H9 (cell line): Measurements from ENCODE around the gene SLC25A34. TPM values are rescaled to one million over a fixed set of nuclear protein-coding genes. Genes with fewer than 3 reads are reported as not detected.

ENCODE experiments used
- DNase-seq: peaks from one replicate; pipeline ENCODE4 v3.0.0-alpha.2; 2017
- H2AFZ ChIP-seq: one replicate; pipeline ENCODE4 v1.6.1; 2013; ENCODE audit warnings: mild to moderate bottlenecking, low read length, control low read depth, moderate library complexity
- H2AK5ac ChIP-seq: 2 replicates; pipeline ENCODE4 v1.6.1; 2013; ENCODE audit warnings: low read length, control low read depth, mixed read lengths; ENCODE audit not compliant: insufficient read length
- H2BK120ac ChIP-seq: one replicate; pipeline ENCODE4 v1.6.1; 2013; ENCODE audit warnings: low read depth, mild to moderate bottlenecking, low read length, control low read depth, inconsistent platforms; ENCODE audit not compliant: poor library complexity, severe bottlenecking
- H2BK12ac ChIP-seq: 2 replicates; pipeline ENCODE4 v1.6.1; 2013; ENCODE audit warnings: low read length, control low read depth, mixed read lengths, low read depth; ENCODE audit not compliant: insufficient read length
- H2BK15ac ChIP-seq: 2 replicates; pipeline ENCODE4 v1.6.1; 2013; ENCODE audit warnings: low read depth, low read length, control low read depth
- H2BK20ac ChIP-seq: one replicate; pipeline ENCODE4 v1.6.1; 2013; ENCODE audit warnings: low read depth, mild to moderate bottlenecking, low read length, control low read depth, inconsistent platforms; ENCODE audit not compliant: poor library complexity, severe bottlenecking
- H2BK5ac ChIP-seq: 2 replicates; pipeline ENCODE4 v1.6.1; 2013; ENCODE audit warnings: low read length, control low read depth, mixed read lengths; ENCODE audit not compliant: insufficient read length
- H3K14ac ChIP-seq: 2 replicates; pipeline ENCODE4 v1.6.1; 2013; ENCODE audit warnings: low read length, control low read depth; ENCODE audit not compliant: insufficient read depth
- H3K18ac ChIP-seq: 2 replicates; pipeline ENCODE4 v1.6.1; 2013; ENCODE audit warnings: low read depth, mild to moderate bottlenecking, mixed read lengths, low read length, control low read depth; ENCODE audit not compliant: insufficient read length
- H3K23ac ChIP-seq: 2 replicates; pipeline ENCODE4 v1.6.1; 2013; ENCODE audit warnings: low read length, control low read depth, mixed read lengths, low read depth; ENCODE audit not compliant: insufficient read length
- H3K23me2 ChIP-seq: 2 replicates; pipeline ENCODE4 v1.6.1; 2013; ENCODE audit warnings: low read depth, mild to moderate bottlenecking, mixed read lengths, low read length, control low read depth; ENCODE audit not compliant: insufficient read length, poor library complexity, severe bottlenecking
- H3K27ac ChIP-seq: 2 replicates; pipeline ENCODE4 v1.5.1; 2013; ENCODE audit warnings: low read length, control low read depth, mixed read lengths, low read depth; ENCODE audit not compliant: insufficient read length
- H3K27me3 ChIP-seq: 2 replicates; pipeline ENCODE4 v1.6.1; 2013; ENCODE audit warnings: low read length, control low read depth, inconsistent platforms; ENCODE audit not compliant: insufficient read depth
- H3K4ac ChIP-seq: 2 replicates; pipeline ENCODE4 v1.6.1; 2013; ENCODE audit warnings: low read depth, mild to moderate bottlenecking, control low read depth, inconsistent platforms, low read length, moderate library complexity
- H3K4me1 ChIP-seq: 2 replicates; pipeline ENCODE4 v1.6.1; 2013; ENCODE audit warnings: low read length, control low read depth, inconsistent platforms; ENCODE audit not compliant: insufficient read depth
- H3K4me2 ChIP-seq: 2 replicates; pipeline ENCODE4 v1.6.1; 2013; ENCODE audit warnings: low read length, control low read depth, mixed read lengths; ENCODE audit not compliant: insufficient read length, insufficient read depth
- H3K56ac ChIP-seq: 2 replicates; pipeline ENCODE4 v1.6.1; 2013; ENCODE audit warnings: low read depth, mild to moderate bottlenecking, mixed read lengths, low read length, control low read depth; ENCODE audit not compliant: insufficient read length
- H3K79me1 ChIP-seq: 2 replicates; pipeline ENCODE4 v1.6.1; 2013; ENCODE audit warnings: low read depth, mild to moderate bottlenecking, moderate library complexity, low read length, control low read depth, inconsistent platforms; ENCODE audit not compliant: insufficient read depth, poor library complexity, severe bottlenecking
- H3K79me2 ChIP-seq: 2 replicates; pipeline ENCODE4 v1.6.1; 2013; ENCODE audit warnings: low read length, control low read depth, inconsistent platforms; ENCODE audit not compliant: insufficient read depth
- H3K9ac ChIP-seq: 2 replicates; pipeline ENCODE4 v1.6.1; 2013; ENCODE audit warnings: low read length, control low read depth, mixed read lengths; ENCODE audit not compliant: insufficient read length; ENCODE audit errors: extremely low read depth
- H3K9me3 ChIP-seq: one replicate; pipeline ENCODE4 v1.6.1; 2013; ENCODE audit warnings: low read depth, low read length, inconsistent platforms; ENCODE audit not compliant: control insufficient read depth
- H3T11ph ChIP-seq: one replicate; pipeline ENCODE4 v1.6.1; 2013; ENCODE audit warnings: mild to moderate bottlenecking, low read length, control low read depth, inconsistent platforms
- H4K20me1 ChIP-seq: one replicate; pipeline ENCODE4 v1.6.1; 2013; ENCODE audit not compliant: control insufficient read depth, insufficient read length, insufficient read depth
- H4K5ac ChIP-seq: 2 replicates; pipeline ENCODE4 v1.6.1; 2013; ENCODE audit warnings: low read depth, mild to moderate bottlenecking, mixed read lengths, low read length, control low read depth; ENCODE audit not compliant: insufficient read length
- H4K8ac ChIP-seq: replicated peaks from 2 replicates; pipeline ENCODE4 v1.6.1; 2013; ENCODE audit warnings: low read length, control low read depth, mixed read lengths, low read depth; ENCODE audit not compliant: insufficient read length
- H4K91ac ChIP-seq: 2 replicates; pipeline ENCODE4 v1.6.1; 2013; ENCODE audit warnings: low read depth, mild to moderate bottlenecking, moderate library complexity, mixed read lengths, low read length, control low read depth; ENCODE audit not compliant: insufficient read length
- H3K27ac Mint-ChIP-seq, 3 experiments: 2 replicates in 2 of 3; 3 replicates in 1 of 3; pipeline ENCODE4 v1.8.0; 2020 to 2021; ENCODE audit warnings: mixed read lengths in 3 of 3, mild to moderate bottlenecking in 1 of 3, moderate library complexity in 1 of 3
- H3K27me3 Mint-ChIP-seq: 2 replicates; pipeline ENCODE4 v1.8.0; 2021; ENCODE audit warnings: low read depth, mild to moderate bottlenecking, moderate library complexity, mixed read lengths
- H3K36me3 Mint-ChIP-seq, 3 experiments: 2 replicates in 2 of 3; 3 replicates in 1 of 3; pipeline ENCODE4 v1.8.0; 2020 to 2021; ENCODE audit warnings: low read depth in 3 of 3, mixed read lengths in 3 of 3; ENCODE audit not compliant: insufficient read depth in 1 of 3
- H3K4me1 Mint-ChIP-seq, 2 experiments: 2 replicates each; pipeline ENCODE4 v1.8.0; 2020; ENCODE audit warnings: mixed read lengths in 2 of 2
- H3K4me3 Mint-ChIP-seq, 2 experiments: 2 replicates in 1 of 2; 3 replicates in 1 of 2; pipeline ENCODE4 v1.8.0; 2020 to 2021; ENCODE audit warnings: mild to moderate bottlenecking in 2 of 2, mixed read lengths in 2 of 2, moderate library complexity in 1 of 2
- H3K9me3 Mint-ChIP-seq, 2 experiments: 2 replicates in 1 of 2; 3 replicates in 1 of 2; pipeline ENCODE4 v1.8.0; 2020; ENCODE audit warnings: mild to moderate bottlenecking in 2 of 2, mixed read lengths in 2 of 2, moderate library complexity in 1 of 2
- CTCF ChIP-seq: fragments of 200-600 bp; sonication (generic); conservative IDR thresholded peaks from 3 replicates; pipeline ENCODE4 v1.8.0; 2021; ENCODE audit warnings: antibody characterized with exemption, mild to moderate bottlenecking
- WGBS: extraction: QIAGEN DNeasy Blood & Tissue Kit; methylation state at CpG from one replicate; pipeline ENCODE4 v1.1.7; 2013; ENCODE audit warnings: missing lambda C conversion rate, low lambda C conversion rate, mixed read lengths; ENCODE audit not compliant: insufficient read length; ENCODE audit errors: extremely low coverage; 5-methylcytosine and 5-hydroxymethylcytosine counted together
- total RNA-seq: library from RNA; stranded (reverse); gene quantifications from 2 replicates; pipeline ENCODE4 v1.2.1, GENCODE V29; 2021

The SLC25A34 gene
- total RNA-seq, 1 experiment from 2014 or later = 1.5 TPM

- no peak overlapping the region for H3K4me2 ChIP-seq
- H4K8ac ChIP-seq = no peak overlapping the region
- Mint-ChIP-seq H3K4me1 (peaks cover 5 to 10% of the 10 kb centered on the region in 2 experiments), H3K9me3 (no peaks in the 10 kb centered on the region), H3K27ac (no peak overlapping the region), H3K36me3 (peaks cover 9 to 25% (median 24%) of the 10 kb centered on the region in 3 experiments; a peak in 5 of 7 replicates), H3K27me3 (peaks cover 2% of the 10 kb centered on the region; the same call in 1 of the 2 replicates), H3K4me3 (no peak overlapping the region)
- H3K27me3 ChIP-seq = no peaks in the 10 kb centered on the region
- H4K5ac ChIP-seq = no peak overlapping the region
- TF ChIP-seq CTCF = no peak
- no peaks in the 10 kb centered on the region for H4K20me1 ChIP-seq
- H4K91ac ChIP-seq = no peak overlapping the region
- H3K9ac ChIP-seq = no peak overlapping the region
- no peak overlapping the region for H3K23ac ChIP-seq
- H3K56ac ChIP-seq = no peak overlapping the region
- H3K4ac ChIP-seq = no peak overlapping the region
- no peak for DNase-seq
- no peak overlapping the region for H3T11ph ChIP-seq
- no CpG with 5 or more reads among the region's 13 CpGs for WGBS
- H3K27ac ChIP-seq = no peak overlapping the region
- H3K79me1 ChIP-seq = no peaks in the 10 kb centered on the region
- H2BK120ac ChIP-seq = no peak overlapping the region
- no peaks in the 10 kb centered on the region for H3K79me2 ChIP-seq
- no peaks in the 10 kb centered on the region for H3K4me1 ChIP-seq
- no peak overlapping the region for H2BK12ac ChIP-seq
- no peak overlapping the region for H3K18ac ChIP-seq
- H3K23me2 ChIP-seq = no peaks in the 10 kb centered on the region
- H2AFZ ChIP-seq = no peak overlapping the region
- H2BK5ac ChIP-seq = no peak overlapping the region
- H2BK15ac ChIP-seq = no peak overlapping the region
- no peaks in the 10 kb centered on the region for H3K9me3 ChIP-seq
- H3K14ac ChIP-seq = no peak overlapping the region
- H2AK5ac ChIP-seq = no peak overlapping the region
- H2BK20ac ChIP-seq = no peak overlapping the region
These were observed 1.8 kb upstream of the SLC25A34 start for GRCh38 chr1:15734296-15734695.
